Right lobe of liver (tissue), 6 donors: ENCODE measurements around the gene DTX3. TPM values are rescaled to one million over a fixed set of nuclear protein-coding genes. Genes with fewer than 3 reads are reported as not detected.

Source experiments
- ATAC-seq, 4 donors: fragments of 200-7000 bp; cut with Tn5 transposase; one replicate each; pipeline ENCODE4 v1.9.1; 2020; ENCODE audit warnings: mild to moderate bottlenecking in 4 of 4, moderate library complexity in 4 of 4
- DNase-seq, 3 donors: peaks; one replicate each; pipeline ENCODE4 v3.0.0-alpha.2; 2020
- H3K27ac ChIP-seq, 3 donors: fragments of 200-600 bp; one replicate each; pipeline ENCODE4 v1.8.0; 2022
- H3K27me3 ChIP-seq, 2 donors: fragments of 200-600 bp; one replicate each; pipeline ENCODE4 v1.8.0; 2022
- H3K36me3 ChIP-seq, 4 donors: fragments of 200-600 bp; sonication (generic) in 1 of 4; one replicate each; pipeline versions ENCODE4 v1.5.1 to v1.8.0; 2017 to 2022; ENCODE audit warnings: control low read depth in 1 of 4
- H3K4me1 ChIP-seq, 4 donors: fragments of 200-600 bp; sonication (generic) in 1 of 4; one replicate each; pipeline versions ENCODE4 v1.5.1 to v1.8.0; 2017 to 2022; ENCODE audit warnings: control low read depth in 1 of 4
- H3K4me3 ChIP-seq, 3 donors: fragments of 200-600 bp; one replicate each; pipeline ENCODE4 v1.8.0; 2022
- H3K9me3 ChIP-seq, 4 donors: fragments of 200-600 bp; sonication (generic) in 1 of 4; one replicate each; pipeline versions ENCODE4 v1.5.1 to v1.8.0; 2017 to 2022; ENCODE audit warnings: control low read depth in 1 of 4
- POLR2A ChIP-seq: fragments of 450-650 bp; IDR thresholded peaks from one replicate; pipeline ENCODE4 v1.6.1; 2017; ENCODE audit warnings: antibody characterized with exemption, mild to moderate bottlenecking
- WGBS: methylation state at CpG from one replicate; pipeline ENCODE4 v1.1.6; 2018; ENCODE audit warnings: low coverage, low lambda C conversion rate; ENCODE audit not compliant: insufficient coverage; ENCODE audit errors: missing lambda C conversion rate; 5-methylcytosine and 5-hydroxymethylcytosine counted together
- intact Hi-C, 2 donors: fragments of 100-400 bp; cut with DNase I; formaldehyde crosslinking; loops; one replicate each; pipeline versions ENCODE4 v1.11.2 to v1.14.1; 2022
- total RNA-seq, 6 experiments: library from RNA; depleted of rRNA in 2 of 6; stranded (reverse); fragments of >200 nt in 2 of 6; fragmentation: NEBNext Ultra II Directional in 3 of 6; extraction: Animal tissue kit (Norgen Biotek cat#: 25700) in 3 of 6; gene quantifications; one replicate each; pipeline versions ENCODE4 v1.1.0 to v1.2.4, GENCODE V29; 2016 to 2023
- TF ChIP-seq, protein P1 (sequence below), 4 donors: fragments of 200-600 bp in 3 of 4; fragments of 450-650 bp in 1 of 4; IDR thresholded peaks; one replicate each; pipeline versions ENCODE4 v1.5.1 to v1.8.0; 2016 to 2022; ENCODE audit warnings: antibody characterized with exemption in 4 of 4, mild to moderate bottlenecking in 2 of 4
- donor health status: DM: no; HTN: yes; CAD: no.
- donor health status: DM: no; HTN: no; CAD: no.
- donor health status: DM: no; HTN: no; CAD: no.
- donor health status: DM: no; HTN: yes; CAD: no.
- donor health status: DM: no; HTN: yes; CAD: no.

The DTX3 gene
- total RNA-seq, 6 experiments from 2014 or later: 0.86 to 2.7 (median 1.9) TPM

DNA sequence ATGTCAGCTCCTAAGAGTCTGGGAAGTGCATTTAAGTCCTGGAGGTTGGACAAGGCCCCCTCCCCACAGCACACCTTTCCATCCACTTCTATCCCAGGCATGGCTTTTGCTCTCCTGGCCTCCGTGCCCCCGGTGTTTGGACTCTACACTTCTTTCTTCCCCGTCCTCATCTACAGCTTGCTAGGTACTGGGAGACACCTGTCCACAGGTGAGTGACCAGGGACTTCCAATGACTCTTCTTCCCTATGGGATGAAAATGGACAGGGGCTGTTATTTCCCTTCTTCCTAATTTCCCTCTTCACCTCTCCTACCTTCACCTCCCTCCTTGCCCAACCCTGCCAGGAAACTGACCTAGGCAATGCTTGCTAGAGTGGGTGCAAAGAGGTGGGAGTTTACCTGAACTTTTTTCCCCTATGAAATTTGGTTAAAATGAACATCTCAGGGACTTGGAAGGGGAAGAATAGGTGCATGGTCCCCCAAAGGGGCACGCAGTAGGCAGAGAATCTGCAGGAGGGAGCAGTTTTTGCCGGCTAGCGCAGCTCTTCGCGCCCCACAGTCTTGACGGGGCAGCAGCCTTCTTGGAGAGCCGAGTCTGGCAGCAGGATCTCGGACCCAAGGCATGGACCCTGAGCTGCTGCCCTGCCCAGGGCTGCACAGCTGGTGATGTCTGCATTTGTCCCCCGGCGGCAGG, 15.8 kb downstream of the DTX3 start:
- Histone ChIP-seq H3K9me3 (no peaks in the 10 kb centered on the region), H3K27me3 (peaks cover 0 to 33% of the 10 kb centered on the region in 2 donors), H3K36me3 (no peaks in the 10 kb centered on the region), H3K4me3 (no peak overlapping the region), H3K4me1 (peaks cover 0 to 13% (median 6%) of the 10 kb centered on the region in 4 donors), H3K27ac (no peak overlapping the region)
- TF ChIP-seq, protein P1, sequence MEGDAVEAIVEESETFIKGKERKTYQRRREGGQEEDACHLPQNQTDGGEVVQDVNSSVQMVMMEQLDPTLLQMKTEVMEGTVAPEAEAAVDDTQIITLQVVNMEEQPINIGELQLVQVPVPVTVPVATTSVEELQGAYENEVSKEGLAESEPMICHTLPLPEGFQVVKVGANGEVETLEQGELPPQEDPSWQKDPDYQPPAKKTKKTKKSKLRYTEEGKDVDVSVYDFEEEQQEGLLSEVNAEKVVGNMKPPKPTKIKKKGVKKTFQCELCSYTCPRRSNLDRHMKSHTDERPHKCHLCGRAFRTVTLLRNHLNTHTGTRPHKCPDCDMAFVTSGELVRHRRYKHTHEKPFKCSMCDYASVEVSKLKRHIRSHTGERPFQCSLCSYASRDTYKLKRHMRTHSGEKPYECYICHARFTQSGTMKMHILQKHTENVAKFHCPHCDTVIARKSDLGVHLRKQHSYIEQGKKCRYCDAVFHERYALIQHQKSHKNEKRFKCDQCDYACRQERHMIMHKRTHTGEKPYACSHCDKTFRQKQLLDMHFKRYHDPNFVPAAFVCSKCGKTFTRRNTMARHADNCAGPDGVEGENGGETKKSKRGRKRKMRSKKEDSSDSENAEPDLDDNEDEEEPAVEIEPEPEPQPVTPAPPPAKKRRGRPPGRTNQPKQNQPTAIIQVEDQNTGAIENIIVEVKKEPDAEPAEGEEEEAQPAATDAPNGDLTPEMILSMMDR (IDR thresholded peaks at IDR 0.05): no peak
- no peak for TF ChIP-seq POLR2A
- ATAC-seq (no peak), DNase-seq (no peak)
- WGBS: 46% methylated on average over 8 of the region's 13 CpGs
- intact Hi-C loops: loop anchor here (5.0 kb wide), 1 partner anchor 38 kb away; no protein-coding TSS in a partner anchor

DNA sequence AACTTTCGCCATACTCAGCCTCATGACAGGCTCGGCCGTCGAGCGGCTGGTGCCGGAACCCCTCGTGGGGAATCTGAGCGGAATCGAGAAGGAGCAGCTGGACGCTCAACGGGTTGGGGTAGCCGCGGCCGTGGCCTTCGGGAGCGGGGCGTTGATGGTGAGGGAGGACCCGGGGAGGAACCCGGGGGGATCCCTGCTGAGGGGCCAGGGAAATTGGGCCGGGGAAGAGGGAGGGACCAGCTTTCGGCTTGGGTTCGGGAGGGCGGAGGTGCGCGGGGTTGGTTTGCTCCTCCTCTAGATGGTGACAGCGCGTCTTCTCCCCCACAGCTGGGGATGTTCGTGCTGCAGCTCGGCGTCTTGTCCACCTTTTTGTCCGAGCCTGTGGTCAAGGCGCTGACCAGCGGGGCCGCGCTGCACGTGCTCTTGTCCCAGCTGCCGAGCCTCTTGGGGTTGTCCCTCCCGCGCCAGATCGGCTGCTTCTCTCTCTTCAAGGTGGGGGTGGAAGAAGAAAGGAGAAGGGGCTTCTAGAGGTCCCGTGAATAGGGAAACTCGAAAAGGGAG, 16.4 kb downstream of the DTX3 start:
- Histone ChIP-seq H3K36me3 (no peaks in the 10 kb centered on the region), H3K4me1 (peaks cover 0 to 13% (median 6%) of the 10 kb centered on the region in 4 donors), H3K27me3 (peaks cover 0 to 34% of the 10 kb centered on the region in 2 donors), H3K4me3 (peak overlapping the region in 1 of 3 donors; percentile 33), H3K9me3 (no peaks in the 10 kb centered on the region), H3K27ac (no peak overlapping the region)
- under 1% methylated on average over 16 of the region's 42 CpGs for WGBS
- DNase-seq (no peak), ATAC-seq (peak; percentile 5 to 22 (median 15))
- TF ChIP-seq, protein P1 (IDR thresholded peaks at IDR 0.05): no peak
- TF ChIP-seq POLR2A: no peak
- intact Hi-C loops: loop anchor here (5.0 kb wide), 1 partner anchor 39 kb away; no protein-coding TSS in a partner anchor

DNA sequence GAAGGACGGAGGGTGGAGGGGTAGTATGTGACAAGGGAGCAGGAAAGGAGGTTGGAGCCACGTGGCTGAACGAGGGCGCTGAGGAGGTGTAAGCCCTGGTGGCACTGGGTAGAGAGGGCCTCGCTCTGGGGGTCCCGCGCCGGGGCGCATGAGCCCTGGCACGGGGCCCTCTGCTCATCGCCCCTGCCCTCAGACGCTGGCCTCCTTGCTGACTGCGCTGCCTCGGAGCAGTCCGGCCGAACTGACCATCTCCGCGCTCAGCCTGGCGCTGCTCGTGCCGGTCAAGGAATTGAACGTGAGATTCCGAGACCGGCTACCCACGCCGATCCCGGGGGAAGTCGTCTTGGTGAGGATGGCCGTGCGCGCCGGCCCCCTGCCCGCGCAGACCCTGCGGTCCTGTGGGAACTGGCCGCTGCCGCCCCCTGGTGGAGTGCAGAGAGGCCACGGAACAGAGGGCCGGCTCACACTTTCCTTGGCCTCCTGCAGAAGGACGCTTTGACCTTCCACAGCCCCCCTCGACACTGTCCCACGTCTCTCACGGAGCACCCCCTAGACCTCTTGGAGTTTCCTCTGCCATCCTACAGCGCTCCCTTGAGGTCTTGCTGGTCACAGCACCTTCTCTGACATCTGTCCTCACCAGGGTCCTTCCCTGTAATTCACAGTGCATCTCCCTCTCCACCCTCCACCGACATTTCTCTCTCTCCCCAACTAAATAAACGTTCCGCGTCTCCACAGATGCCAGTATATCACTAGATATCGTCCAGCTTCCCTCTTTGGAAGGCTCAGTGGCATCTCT, 17.1 kb downstream of the DTX3 start:
- peaks cover 0 to 13% (median 6%) of the 10 kb centered on the region in 4 donors for H3K4me1 ChIP-seq
- ATAC-seq: peak; percentile 77 to 86 (median 82)
- no peaks in the 10 kb centered on the region for H3K36me3 ChIP-seq
- peaks cover 0 to 39% of the 10 kb centered on the region in 2 donors for H3K27me3 ChIP-seq
- peak in 2 of 3 donors; percentile 63 to 71 for DNase-seq
- no peaks in the 10 kb centered on the region for H3K9me3 ChIP-seq
- H3K27ac ChIP-seq: no peak overlapping the region
- peak overlapping the region; percentile 28 to 43 (median 33) for H3K4me3 ChIP-seq
- TF ChIP-seq, protein P1 (IDR thresholded peaks at IDR 0.05): peak; percentile 83 to 97 (median 88)
- TF ChIP-seq POLR2A: no peak
- intact Hi-C loops: loop anchor here (5.0 kb wide), 1 partner anchor 39 kb away; no protein-coding TSS in a partner anchor
- WGBS: under 1% methylated on average over 23 of the region's 49 CpGs
